GM12864 (cell line): ENCODE measurements around the gene GRM7.

Source experiments
- DNase-seq: peaks from one replicate; pipeline ENCODE4 v3.0.0-alpha.2; 2011; ENCODE audit warnings: low read depth
- H3K4me3 ChIP-seq: 2 replicates; pipeline ENCODE4 v1.5.1; 2011; ENCODE audit warnings: mild to moderate bottlenecking, low read depth, low read length, control low read depth
- CTCF ChIP-seq: IDR thresholded peaks from 2 replicates; pipeline ENCODE4 v1.5.1; 2011; ENCODE audit warnings: low read depth, mild to moderate bottlenecking, moderate library complexity, low read length, control low read depth, inconsistent platforms; ENCODE audit errors: missing control alignments

GRM7 gene

DNA sequence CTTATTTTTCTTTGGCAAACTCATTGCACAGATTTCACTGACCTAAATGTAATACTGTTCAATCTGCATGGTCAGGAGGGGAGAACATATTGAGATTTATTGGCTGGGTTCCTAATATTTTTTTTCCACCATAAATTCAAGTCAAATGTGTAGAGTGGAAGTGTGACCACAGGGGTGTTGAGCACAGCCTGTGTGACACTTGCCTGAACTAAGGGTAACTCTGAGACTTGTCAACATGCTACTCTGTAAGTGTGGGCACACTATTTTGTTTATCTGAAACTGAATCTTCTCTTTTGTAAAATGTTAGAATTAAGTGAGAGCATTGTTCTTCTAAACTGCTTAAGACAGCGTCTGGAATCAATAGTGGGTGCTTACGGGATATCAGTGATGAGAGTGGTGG lies 516.2 kb downstream of the GRM7 start:
- no peak overlapping the region for H3K4me3 ChIP-seq
- no peak for TF ChIP-seq CTCF
- DNase-seq: no peak

- H3K4me3 ChIP-seq: no peak overlapping the region
- TF ChIP-seq CTCF: no peak
- no peak for DNase-seq
Observed at GRCh38 chr3:7381741-7382140, 520.8 kb downstream of the GRM7 start.

DNA sequence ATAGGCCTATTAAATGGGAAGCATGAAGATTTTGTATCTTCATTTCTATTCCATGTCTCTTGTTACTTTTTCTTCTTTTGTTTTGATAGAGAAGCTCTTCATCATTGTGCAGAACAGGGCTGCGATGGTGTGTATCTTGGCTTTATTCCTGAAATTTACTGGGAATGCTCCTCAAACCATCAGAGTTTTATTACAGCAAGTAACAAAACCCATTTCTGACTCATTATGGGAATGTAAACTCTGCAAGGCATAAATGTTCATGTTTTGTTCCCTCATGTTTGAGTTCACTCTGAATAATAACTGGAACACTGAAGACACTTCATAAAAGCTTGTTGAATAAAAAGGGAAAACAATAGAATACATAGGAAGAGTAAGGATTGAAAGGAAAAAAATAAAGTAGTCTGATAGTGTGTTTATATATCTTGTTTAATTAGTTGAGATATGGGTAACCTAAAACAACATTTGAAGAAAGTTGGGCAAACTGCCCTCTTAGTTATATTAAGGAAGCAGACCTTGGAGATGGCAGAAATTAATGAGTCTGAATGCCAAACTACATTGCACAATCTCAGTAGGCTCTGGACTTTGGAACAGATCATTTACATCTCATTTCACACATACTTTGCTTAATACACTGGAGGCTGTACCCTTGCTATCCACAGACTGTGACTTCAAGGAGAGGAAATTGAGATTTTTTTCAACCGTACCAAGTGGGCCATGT lies 521.5 kb downstream of the GRM7 start:
- no peak for DNase-seq
- no peak for TF ChIP-seq CTCF
- H3K4me3 ChIP-seq: no peak overlapping the region

- DNase-seq: no peak
- H3K4me3 ChIP-seq: no peak overlapping the region
- no peak for TF ChIP-seq CTCF
Observed at GRCh38 chr3:7385635-7386034, 524.7 kb downstream of the GRM7 start.

DNA sequence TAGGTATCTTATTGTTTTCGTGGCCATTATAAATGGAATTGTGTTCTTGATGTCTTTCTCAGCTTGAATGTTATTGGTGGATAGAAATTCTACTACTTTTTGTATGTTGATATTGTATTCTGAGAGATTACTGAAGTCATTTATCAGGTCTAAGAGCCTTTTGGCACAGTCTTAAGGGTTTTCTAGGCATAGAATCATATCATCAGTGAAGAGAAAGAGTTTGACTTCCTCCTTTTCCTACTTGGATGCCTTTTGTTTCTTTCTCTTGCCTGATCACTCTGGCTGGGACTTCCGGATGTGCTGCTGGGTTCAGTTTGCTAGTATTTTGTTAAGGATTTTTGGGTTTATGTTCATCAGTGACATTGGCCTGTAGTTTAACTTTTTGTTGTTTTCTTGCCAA lies 527.1 kb downstream of the GRM7 start:
- no peak for DNase-seq
- no peak for TF ChIP-seq CTCF
- H3K4me3 ChIP-seq: no peak overlapping the region

- no peak for TF ChIP-seq CTCF
- DNase-seq: no peak
- H3K4me3 ChIP-seq: no peak overlapping the region
Observed at GRCh38 chr3:7392206-7392605, 531.3 kb downstream of the GRM7 start.

DNA sequence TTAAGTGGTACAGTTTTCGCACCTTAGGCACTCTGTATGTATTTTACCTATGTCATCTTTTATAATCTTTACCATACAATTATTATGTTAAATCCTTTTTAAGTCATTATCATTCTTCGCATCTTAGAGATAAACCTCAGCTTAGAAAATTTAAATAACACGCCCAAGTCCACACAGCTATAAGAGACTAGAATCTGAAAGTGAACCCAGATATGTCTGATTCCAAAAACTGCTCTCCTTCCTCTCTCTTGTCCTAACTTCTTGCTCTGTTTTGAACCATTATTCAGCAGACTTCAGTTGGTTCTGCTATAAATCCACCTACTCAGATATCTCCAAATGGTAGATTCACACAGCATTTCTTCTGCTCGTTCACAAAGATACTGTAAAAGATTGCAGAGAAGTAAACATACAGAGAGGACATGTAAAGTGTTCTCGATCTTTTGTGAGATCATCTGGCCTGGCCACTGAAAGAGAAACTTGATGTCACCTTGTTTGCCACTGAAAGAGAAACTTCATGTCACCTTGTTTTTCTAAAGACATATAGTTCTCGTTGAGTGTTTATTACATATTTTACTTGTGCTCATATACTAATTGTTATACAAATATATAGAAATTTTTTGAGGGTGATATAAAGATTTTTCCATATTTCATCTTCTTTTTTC lies 533.2 kb downstream of the GRM7 start:
- no peak overlapping the region for H3K4me3 ChIP-seq
- DNase-seq: no peak
- no peak for TF ChIP-seq CTCF
